Activated effector memory CD4-positive, alpha-beta T cell treated with anti-CD3 and anti-CD28 coated beads, Interleukin-2, amount 50 U/mL, for 16 hours (primary cell): ENCODE measurements around the gene CREB5.

Source experiments
- DNase-seq: peaks from one replicate; pipeline ENCODE4 v3.0.0-alpha.2; 2020

The CREB5 gene

GRCh38 chr7:28723336-28723735 lies 311.0 kb downstream of the CREB5 start:
- DNase-seq: no peak

- no peak for DNase-seq
Measured at GRCh38 chr7:28724563-28724962, 312.2 kb downstream of the CREB5 start.

GRCh38 chr7:28725045-28725642 lies 312.8 kb downstream of the CREB5 start:
- no peak for DNase-seq

GRCh38 chr7:28725911-28726310 lies 313.6 kb downstream of the CREB5 start:
- DNase-seq: no peak

GRCh38 chr7:28726555-28726954 lies 314.2 kb downstream of the CREB5 start:
- DNase-seq: no peak

GRCh38 chr7:28729281-28729680 lies 317.0 kb downstream of the CREB5 start:
- DNase-seq: no peak

GRCh38 chr7:28729727-28730126 lies 317.4 kb downstream of the CREB5 start:
- DNase-seq: no peak

GRCh38 chr7:28731092-28731658 lies 318.9 kb downstream of the CREB5 start:
- DNase-seq: no peak

- no peak for DNase-seq
Measured at GRCh38 chr7:28732071-28732869, 320.0 kb downstream of the CREB5 start.

- no peak for DNase-seq
Measured at GRCh38 chr7:28733035-28733434, 320.7 kb downstream of the CREB5 start.

- DNase-seq: no peak
Measured at GRCh38 chr7:28738412-28738811, 326.1 kb downstream of the CREB5 start.

- DNase-seq: no peak
Measured at GRCh38 chr7:28739128-28739527, 326.8 kb downstream of the CREB5 start.

- DNase-seq: no peak
Measured at GRCh38 chr7:28739826-28740225, 327.5 kb downstream of the CREB5 start.

- no peak for DNase-seq
Measured at GRCh38 chr7:28744951-28745350, 332.6 kb downstream of the CREB5 start.

- no peak for DNase-seq
Measured at GRCh38 chr7:28745351-28745750, 333.0 kb downstream of the CREB5 start.

GRCh38 chr7:28747404-28747803 lies 335.1 kb downstream of the CREB5 start:
- no peak for DNase-seq

- DNase-seq: no peak
Measured at GRCh38 chr7:28747854-28748253, 335.5 kb downstream of the CREB5 start.

GRCh38 chr7:28748346-28748745 lies 336.0 kb downstream of the CREB5 start:
- no peak for DNase-seq

- DNase-seq: no peak
Measured at GRCh38 chr7:28748933-28749584, 336.7 kb downstream of the CREB5 start.

GRCh38 chr7:28749638-28750037 lies 337.3 kb downstream of the CREB5 start:
- no peak for DNase-seq

GRCh38 chr7:28750981-28751380 lies 338.7 kb downstream of the CREB5 start:
- DNase-seq: no peak

GRCh38 chr7:28753613-28754012 lies 341.3 kb downstream of the CREB5 start:
- no peak for DNase-seq

- DNase-seq: no peak
Measured at GRCh38 chr7:28754027-28754426, 341.7 kb downstream of the CREB5 start.

- DNase-seq: no peak
Measured at GRCh38 chr7:28754447-28754846, 342.1 kb downstream of the CREB5 start.
